GM19468 (cell line): ENCODE measurements around the gene GOLGA7B.
"Not testable (repeated sequence)": the region's sequence is repeated elsewhere in the genome, so short reads cannot be mapped to it uniquely, and the experiment has no call there.

Experiments used
- ATAC-seq: cut with Tn5 transposase; IDR thresholded peaks from one replicate; pipeline ENCODE4 v1.9.1; 2021; ENCODE audit warnings: mild to moderate bottlenecking, moderate library complexity, moderate number of reproducible peaks; ENCODE audit not compliant: unreplicated experiment; ENCODE audit errors: extremely low read depth

GOLGA7B gene

GRCh38 chr10:97828721-97829120, 20.9 kb upstream of the GOLGA7B start:
- no peak for ATAC-seq

- no peak for ATAC-seq
These were observed 19.6 kb upstream of the GOLGA7B start for GRCh38 chr10:97830064-97830463.

- ATAC-seq, result no peak
These were observed 18.4 kb upstream of the GOLGA7B start for GRCh38 chr10:97831259-97831658.

GRCh38 chr10:97836446-97836845, 13.2 kb upstream of the GOLGA7B start:
- no peak for ATAC-seq

GRCh38 chr10:97838091-97838490, 11.6 kb upstream of the GOLGA7B start:
- no peak for ATAC-seq

- not testable (repeated sequence) for ATAC-seq
These were observed 8.5 kb upstream of the GOLGA7B start for GRCh38 chr10:97841166-97841565.

- not testable (repeated sequence) for ATAC-seq
These were observed 7.5 kb upstream of the GOLGA7B start for GRCh38 chr10:97842114-97842513.

GRCh38 chr10:97842656-97843280, 6.9 kb upstream of the GOLGA7B start:
- no peak for ATAC-seq

- no peak for ATAC-seq
These were observed 6.4 kb upstream of the GOLGA7B start for GRCh38 chr10:97843281-97843671.

GRCh38 chr10:97843972-97844371, 5.7 kb upstream of the GOLGA7B start:
- ATAC-seq, result not testable (repeated sequence)

- no peak for ATAC-seq
These were observed 5.0 kb upstream of the GOLGA7B start for GRCh38 chr10:97844678-97845077.

- no peak for ATAC-seq
These were observed 448 bp upstream of the GOLGA7B start for GRCh38 chr10:97849103-97849686.

- ATAC-seq, result no peak
These were observed 803 bp downstream of the GOLGA7B start for GRCh38 chr10:97850446-97850845.

- ATAC-seq, result no peak
These were observed 1.8 kb downstream of the GOLGA7B start for GRCh38 chr10:97851341-97852001.

GRCh38 chr10:97852277-97852676, 2.6 kb downstream of the GOLGA7B start:
- no peak for ATAC-seq

GRCh38 chr10:97852840-97853405, 3.3 kb downstream of the GOLGA7B start:
- ATAC-seq, result no peak

- no peak for ATAC-seq
These were observed 5.1 kb downstream of the GOLGA7B start for GRCh38 chr10:97854743-97855142.

GRCh38 chr10:97858001-97858439, 8.4 kb downstream of the GOLGA7B start:
- ATAC-seq, result no peak

GRCh38 chr10:97861097-97861750, 11.6 kb downstream of the GOLGA7B start:
- ATAC-seq, result no peak

- ATAC-seq, result no peak
These were observed 12.3 kb downstream of the GOLGA7B start for GRCh38 chr10:97861924-97862323.

- ATAC-seq, result no peak
These were observed 14.2 kb downstream of the GOLGA7B start for GRCh38 chr10:97863808-97864207.
